ENCODE data around the gene PKLR. TPM values are rescaled to one million over a fixed set of nuclear protein-coding genes. Genes with fewer than 3 reads are reported as not detected.
A peak's percentile ranks its signal among the peaks of the same experiment; 100 is the strongest.
"Not testable (repeated sequence)": the region's sequence is repeated elsewhere in the genome, so short reads cannot be mapped to it uniquely, and the experiment has no call there.

The PKLR gene
- total RNA-seq, 8 experiments from 2014 or later: 0.07 to 1.1 (median 0.17) TPM

- H3K27ac ChIP-seq: no peak overlapping the region
- ATAC-seq (replicated peaks in 6 of 8): no peak
- in situ Hi-C loops (cut with MboI; ENCODE audit: low pct_unique_long_range_greater_than_20kb in 2 of 9, low sequenced_read_pairs in 9 of 9, unreplicated experiment in 9 of 9): no loop called here
- peaks cover 18 to 21% of the 10 kb centered on the region in 2 donors for H3K4me1 ChIP-seq (replicated peaks in 1 of 2)
- H3K4me3 ChIP-seq: no peak overlapping the region
- WGBS, 10 experiments: 53 to 100% (median 80%) methylated on average over 1 to 10 of the region's 17 CpGs; no CpG with 5 or more reads in 4 of the 10 experiments
Measured at GRCh38 chr1:155293086-155293749, 8.0 kb downstream of the PKLR start.

GRCh38 chr1:155291006-155291405 is 10.2 kb downstream of the PKLR start:
- H3K4me1 ChIP-seq (replicated peaks in 1 of 2); H3K27ac ChIP-seq; H3K4me3 ChIP-seq; in situ Hi-C loops (cut with MboI; ENCODE audit: low pct_unique_long_range_greater_than_20kb in 2 of 9, low sequenced_read_pairs in 9 of 9, unreplicated experiment in 9 of 9); ATAC-seq (replicated peaks in 6 of 8): not testable (repeated sequence)
- 53 to 100% (median 82%) methylated on average over 3 to 8 of the region's 10 CpGs; no CpG with 5 or more reads in 2 of the 10 experiments for WGBS, 10 experiments

GRCh38 chr1:155287987-155288543 is 13.2 kb downstream of the PKLR start:
- peak in 4 of 8 experiments; percentile 14 to 24 (median 22) for ATAC-seq (replicated peaks in 6 of 8)

GRCh38 chr1:155286544-155286943 is 14.7 kb downstream of the PKLR start:
- H3K27ac ChIP-seq: no peak overlapping the region
- no peaks in the 10 kb centered on the region for H3K4me1 ChIP-seq (replicated peaks in 1 of 2)
- no peak for ATAC-seq (replicated peaks in 6 of 8)
- WGBS, 10 experiments: 72 to 100% (median 94%) methylated on average over 1 to 2 of the region's 2 CpGs; no CpG with 5 or more reads in 6 of the 10 experiments
- no peak overlapping the region for H3K4me3 ChIP-seq
- in situ Hi-C loops (cut with MboI; ENCODE audit: low pct_unique_long_range_greater_than_20kb in 2 of 9, low sequenced_read_pairs in 9 of 9, unreplicated experiment in 9 of 9): no loop called here

More at GRCh38 chr1:155287987-155288543, 13.2 kb downstream of the PKLR start:
- 85 to 100% (median 87%) methylated on average over 1 to 7 of the region's 21 CpGs; no CpG with 5 or more reads in 7 of the 10 experiments for WGBS, 10 experiments
- in situ Hi-C loops (cut with MboI; ENCODE audit: low pct_unique_long_range_greater_than_20kb in 2 of 9, low sequenced_read_pairs in 9 of 9, unreplicated experiment in 9 of 9): no loop called here
- Histone ChIP-seq H3K4me3 (no peak overlapping the region), H3K27ac (no peak overlapping the region), H3K4me1 (replicated peaks in 1 of 2) (no peaks in the 10 kb centered on the region)

- H3K4me3 ChIP-seq: no peak overlapping the region
- ATAC-seq (replicated peaks in 6 of 8): peak in 1 of 8 experiments; percentile 11
- H3K4me1 ChIP-seq (replicated peaks in 1 of 2): no peaks in the 10 kb centered on the region
- in situ Hi-C loops (cut with MboI; ENCODE audit: low pct_unique_long_range_greater_than_20kb in 2 of 9, low sequenced_read_pairs in 9 of 9, unreplicated experiment in 9 of 9): no loop called here
- H3K27ac ChIP-seq: no peak overlapping the region
- WGBS, 10 experiments: 60 to 100% (median 94%) methylated on average over 1 to 16 of the region's 18 CpGs; no CpG with 5 or more reads in 4 of the 10 experiments
Measured at GRCh38 chr1:155285631-155286044, 15.6 kb downstream of the PKLR start.

- peak in 1 of 8 experiments; percentile 4 for ATAC-seq (replicated peaks in 6 of 8)
- Histone ChIP-seq H3K4me1 (replicated peaks in 1 of 2) (peaks cover under 1% of the 10 kb centered on the region in 2 donors), H3K4me3 (no peak overlapping the region), H3K27ac (no peak overlapping the region)
- in situ Hi-C loops (cut with MboI; ENCODE audit: low pct_unique_long_range_greater_than_20kb in 2 of 9, low sequenced_read_pairs in 9 of 9, unreplicated experiment in 9 of 9): no loop called here
- 33 to 96% (median 90%) methylated on average over 3 to 13 of the region's 14 CpGs; no CpG with 5 or more reads in 6 of the 10 experiments for WGBS, 10 experiments
Measured at GRCh38 chr1:155285063-155285462, 16.2 kb downstream of the PKLR start.

GRCh38 chr1:155284476-155284875 is 16.8 kb downstream of the PKLR start:
- in situ Hi-C loops (cut with MboI; ENCODE audit: low pct_unique_long_range_greater_than_20kb in 2 of 9, low sequenced_read_pairs in 9 of 9, unreplicated experiment in 9 of 9): no loop called here

GRCh38 chr1:155282488-155283091 is 18.6 kb downstream of the PKLR start:
- 60 to 100% (median 95%) methylated on average over 1 to 22 of the region's 29 CpGs; no CpG with 5 or more reads in 2 of the 10 experiments for WGBS, 10 experiments
- peaks cover 12 to 15% of the 10 kb centered on the region in 2 donors for H3K4me1 ChIP-seq (replicated peaks in 1 of 2)
- peak in 1 of 8 experiments; percentile 16 for ATAC-seq (replicated peaks in 6 of 8)
- no peak overlapping the region for H3K4me3 ChIP-seq
- in situ Hi-C loops (cut with MboI; ENCODE audit: low pct_unique_long_range_greater_than_20kb in 2 of 9, low sequenced_read_pairs in 9 of 9, unreplicated experiment in 9 of 9): no loop called here
- no peak overlapping the region for H3K27ac ChIP-seq

More at GRCh38 chr1:155284476-155284875, 16.8 kb downstream of the PKLR start:
- no peak for ATAC-seq (replicated peaks in 6 of 8)
- Histone ChIP-seq H3K27ac (no peak overlapping the region), H3K4me1 (replicated peaks in 1 of 2) (peaks cover 4 to 6% of the 10 kb centered on the region in 2 donors), H3K4me3 (no peak overlapping the region)
- WGBS, 10 experiments: 70 to 93% (median 90%) methylated on average over 2 to 7 of the region's 12 CpGs; no CpG with 5 or more reads in 3 of the 10 experiments

- H3K27ac ChIP-seq: peak overlapping the region; percentile 71 to 78
- 0 to 100% (median 46%) methylated on average over 1 to 2 of the region's 2 CpGs; no CpG with 5 or more reads in 5 of the 10 experiments for WGBS, 10 experiments
- ATAC-seq (replicated peaks in 6 of 8): no peak
- H3K4me1 ChIP-seq (replicated peaks in 1 of 2): peaks cover 12 to 15% of the 10 kb centered on the region in 2 donors
- H3K4me3 ChIP-seq: peak overlapping the region; percentile 57 to 80 (median 72)
- in situ Hi-C loops (cut with MboI; ENCODE audit: low pct_unique_long_range_greater_than_20kb in 2 of 9, low sequenced_read_pairs in 9 of 9, unreplicated experiment in 9 of 9): no loop called here
Measured at GRCh38 chr1:155279268-155279667, 22.0 kb downstream of the PKLR start.

- H3K4me3 ChIP-seq: peak overlapping the region; percentile 57 to 80 (median 72)
- H3K4me1 ChIP-seq (replicated peaks in 1 of 2): peaks cover 15 to 18% of the 10 kb centered on the region in 2 donors
- H3K27ac ChIP-seq: peak overlapping the region; percentile 71 to 78
- peak in 5 of 8 experiments; percentile 0 to 6 (median 2) for ATAC-seq (replicated peaks in 6 of 8)
- in situ Hi-C loops (cut with MboI; ENCODE audit: low pct_unique_long_range_greater_than_20kb in 2 of 9, low sequenced_read_pairs in 9 of 9, unreplicated experiment in 9 of 9): no loop called here
- 0 to 100% (median 36%) methylated on average over 1 to 10 of the region's 10 CpGs; no CpG with 5 or more reads in 2 of the 10 experiments for WGBS, 10 experiments
Measured at GRCh38 chr1:155278689-155279160, 22.5 kb downstream of the PKLR start.

- in situ Hi-C loops (cut with MboI; ENCODE audit: low pct_unique_long_range_greater_than_20kb in 2 of 9, low sequenced_read_pairs in 9 of 9, unreplicated experiment in 9 of 9): no loop called here
- peak; percentile 1 to 65 (median 53) for ATAC-seq (replicated peaks in 6 of 8)
- Histone ChIP-seq H3K4me3 (peak overlapping the region; percentile 57 to 80 (median 72)), H3K27ac (peak overlapping the region; percentile 71 to 78), H3K4me1 (replicated peaks in 1 of 2) (peaks cover 16 to 19% of the 10 kb centered on the region in 2 donors)
- 0 to 8% (median 1%) methylated on average over 2 to 20 of the region's 29 CpGs; no CpG with 5 or more reads in 5 of the 10 experiments for WGBS, 10 experiments
Measured at GRCh38 chr1:155277902-155278688, 23.1 kb downstream of the PKLR start.
